Fibroblast of lung (primary cell): Measurements from ENCODE around the gene MYL3. TPM values are rescaled to one million over a fixed set of nuclear protein-coding genes. Genes with fewer than 3 reads are reported as not detected.
"Not testable (repeated sequence)": the region's sequence is repeated elsewhere in the genome, so short reads cannot be mapped to it uniquely, and the experiment has no call there.

Experiments
- DNase-seq, 2 donors: peaks; one replicate each; pipeline versions ENCODE4 v3.0.0 to v3.0.0-alpha.2; 2010; ENCODE audit warnings: low read depth in 2 of 2
- H2AFZ ChIP-seq: 2 replicates; pipeline ENCODE4 v1.5.1; 2012; ENCODE audit warnings: low read length, control low read depth, inconsistent platforms
- H3K27ac ChIP-seq: 2 replicates; pipeline ENCODE4 v1.5.1; 2011; ENCODE audit warnings: low read length, control low read depth; ENCODE audit not compliant: insufficient read depth
- H3K27me3 ChIP-seq: 2 replicates; pipeline ENCODE4 v1.5.1; 2011; ENCODE audit warnings: mild to moderate bottlenecking, low read length; ENCODE audit not compliant: control insufficient read depth, insufficient read depth
- H3K36me3 ChIP-seq: 2 replicates; pipeline ENCODE4 v1.5.1; 2011; ENCODE audit warnings: low read length; ENCODE audit not compliant: control insufficient read depth, insufficient read depth
- H3K4me1 ChIP-seq: 2 replicates; pipeline ENCODE4 v1.5.1; 2011; ENCODE audit warnings: low read length; ENCODE audit not compliant: control insufficient read depth, insufficient read depth; ENCODE audit errors: extremely low read depth
- H3K4me2 ChIP-seq: 2 replicates; pipeline ENCODE4 v1.5.1; 2011; ENCODE audit warnings: low read length, control low read depth; ENCODE audit not compliant: insufficient read depth; ENCODE audit errors: extremely low read depth
- H3K4me3 ChIP-seq, 4 experiments: fragments of 200-600 bp in 1 of 4; sonication (generic) in 1 of 4; replicated peaks in 1 of 4; 2 replicates each; pipeline ENCODE4 v1.5.1; 2011 to 2016; ENCODE audit warnings: low read length in 4 of 4, low read depth in 3 of 4, mild to moderate bottlenecking in 3 of 4, control low read depth in 2 of 4, inconsistent platforms in 1 of 4, mixed read lengths in 1 of 4; ENCODE audit not compliant: insufficient read depth in 1 of 4; ENCODE audit errors: control extremely low read depth in 1 of 4
- H3K79me2 ChIP-seq: 2 replicates; pipeline ENCODE4 v1.5.1; 2012; ENCODE audit warnings: mild to moderate bottlenecking, low read length, inconsistent platforms; ENCODE audit not compliant: control insufficient read depth, insufficient read depth
- H3K9ac ChIP-seq: 2 replicates; pipeline ENCODE4 v1.5.1; 2011; ENCODE audit warnings: mild to moderate bottlenecking, low read length, control low read depth; ENCODE audit not compliant: insufficient read depth
- H3K9me3 ChIP-seq: 2 replicates; pipeline ENCODE4 v1.5.1; 2012; ENCODE audit warnings: low read depth, low read length; ENCODE audit not compliant: control insufficient read depth, insufficient read depth
- H4K20me1 ChIP-seq: 2 replicates; pipeline ENCODE4 v1.5.1; 2011; ENCODE audit warnings: low read length; ENCODE audit not compliant: control insufficient read depth, insufficient read depth; ENCODE audit errors: extremely low read depth
- CTCF ChIP-seq, 2 donors: IDR thresholded peaks in 1 of 2; conservative IDR thresholded peaks in 1 of 2; 1 replicate in 1 of 2; 2 replicates in 1 of 2; pipeline ENCODE4 v1.5.1; 2011 to 2012; ENCODE audit warnings: low read length in 2 of 2, control low read depth in 1 of 2, inconsistent platforms in 1 of 2, low read depth in 1 of 2, mild to moderate bottlenecking in 1 of 2
- EZH2 ChIP-seq: IDR thresholded peaks from 2 replicates; pipeline ENCODE4 v1.5.1; 2012; ENCODE audit warnings: low read length, control low read depth, mild to moderate bottlenecking; ENCODE audit errors: missing control alignments
- polyA plus RNA-seq, 2 donors: library from polyadenylated mRNA; depleted of rRNA in 1 of 2; stranded (reverse) in 1 of 2; unstranded in 1 of 2; fragments of >200 nt; gene quantifications; 2 replicates each; pipeline ENCODE4 v1.2.1, GENCODE V29; 2011 to 2012; ENCODE audit warnings: missing spikeins in 1 of 2
- total RNA-seq: library from RNA; depleted of rRNA; stranded (reverse); fragments of >200 nt; gene quantifications from 2 replicates; pipeline ENCODE4 v1.2.1, GENCODE V29; 2014

The MYL3 gene
- total and polyA plus RNA-seq, 2 donors (not counting 1 experiment from before 2014, with no cell fraction given): 0.50 to 0.67 TPM

GRCh38 chr3:46825450-46825849 lies 37.8 kb downstream of the MYL3 start:
- Histone ChIP-seq H3K27me3 (peaks cover 3% of the 10 kb centered on the region), H3K4me2 (no peak overlapping the region), H3K27ac (no peak overlapping the region), H2AFZ (no peak overlapping the region), H3K36me3 (no peaks in the 10 kb centered on the region), H3K4me1 (no peaks in the 10 kb centered on the region), H3K9me3 (no peaks in the 10 kb centered on the region), H3K79me2 (no peaks in the 10 kb centered on the region), H3K4me3 (no peak overlapping the region), H4K20me1 (no peaks in the 10 kb centered on the region), H3K9ac (no peak overlapping the region)
- DNase-seq: no peak
- TF ChIP-seq EZH2: no peak
- TF ChIP-seq CTCF (conservative IDR thresholded peaks at IDR 0.05 in 1 of 2, IDR thresholded peaks at IDR 0.05 in 1 of 2; ENCODE audit: low read depth in 1 of 2, low read length in 2 of 2): no peak

- no peaks in the 10 kb centered on the region for H4K20me1 ChIP-seq
- H3K4me2 ChIP-seq: no peak overlapping the region
- TF ChIP-seq CTCF (conservative IDR thresholded peaks at IDR 0.05 in 1 of 2, IDR thresholded peaks at IDR 0.05 in 1 of 2; ENCODE audit: low read depth in 1 of 2, low read length in 2 of 2): no peak
- no peak for TF ChIP-seq EZH2
- no peaks in the 10 kb centered on the region for H3K9me3 ChIP-seq
- peaks cover 3% of the 10 kb centered on the region for H3K27me3 ChIP-seq
- H3K4me1 ChIP-seq: no peaks in the 10 kb centered on the region
- H3K36me3 ChIP-seq: no peaks in the 10 kb centered on the region
- no peaks in the 10 kb centered on the region for H3K79me2 ChIP-seq
- no peak overlapping the region for H3K27ac ChIP-seq
- no peak overlapping the region for H3K4me3 ChIP-seq
- H2AFZ ChIP-seq: no peak overlapping the region
- H3K9ac ChIP-seq: no peak overlapping the region
- DNase-seq: no peak
Observed at GRCh38 chr3:46824211-46824970, 38.9 kb downstream of the MYL3 start.

DNA sequence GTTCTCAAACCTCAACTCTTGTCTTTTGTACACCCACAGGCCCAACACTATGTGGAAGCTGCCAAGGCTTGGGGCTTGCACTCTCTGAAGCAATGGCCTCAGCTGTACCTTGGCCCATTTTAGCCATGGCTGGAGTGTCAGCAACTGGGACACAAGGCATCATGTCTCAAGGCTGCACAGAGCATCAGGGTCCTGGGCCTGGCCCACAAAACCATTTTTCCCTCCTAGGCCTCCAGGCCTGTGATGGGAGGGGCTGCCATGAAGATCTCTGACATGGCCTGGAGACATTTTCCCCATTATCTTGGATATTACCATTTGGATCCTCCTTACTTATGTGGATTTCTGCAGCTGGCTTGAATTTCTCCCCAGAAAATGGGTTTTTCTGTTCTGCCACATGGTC lies 39.9 kb downstream of the MYL3 start:
- not testable (repeated sequence) for H3K4me1 ChIP-seq

More for the DNA sequence above, 39.9 kb downstream of the MYL3 start:
- H3K9me3 ChIP-seq, H2AFZ ChIP-seq, H3K4me2 ChIP-seq, H3K27ac ChIP-seq, DNase-seq, H4K20me1 ChIP-seq, H3K4me3 ChIP-seq, H3K27me3 ChIP-seq, H3K36me3 ChIP-seq, H3K79me2 ChIP-seq, H3K9ac ChIP-seq: not testable (repeated sequence)
